ENCODE data around the gene UBL7. TPM values are rescaled to one million over a fixed set of nuclear protein-coding genes. Genes with fewer than 3 reads are reported as not detected.
A peak's percentile ranks its signal among the peaks of the same experiment; 100 is the strongest.

The UBL7 gene
- total and polyA plus RNA-seq, 8 donors, result 16.0 to 30.2 (median 19.1) TPM

DNA sequence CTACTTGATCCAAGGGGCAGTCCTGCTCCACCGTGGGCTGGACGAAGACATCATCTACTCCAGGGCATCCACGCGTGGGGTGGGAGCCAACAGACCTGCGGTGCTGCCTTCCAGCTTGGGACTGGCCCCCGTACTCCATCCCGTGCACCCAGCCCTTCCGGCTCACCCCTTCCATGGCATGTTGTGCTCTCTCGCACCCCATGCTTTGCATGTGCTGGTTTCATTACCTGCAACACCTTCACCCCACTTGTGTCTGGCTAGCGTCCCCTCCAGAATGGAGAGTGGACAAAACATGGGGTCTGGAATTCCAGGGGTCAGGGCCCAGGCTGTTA is 57.4 kb downstream of the UBL7 start:
- intact Hi-C loops (cut with DNase I), result no loop called here

GRCh38 chr15:74402873-74403587 is 57.9 kb downstream of the UBL7 start:
- TF ChIP-seq, protein P1, sequence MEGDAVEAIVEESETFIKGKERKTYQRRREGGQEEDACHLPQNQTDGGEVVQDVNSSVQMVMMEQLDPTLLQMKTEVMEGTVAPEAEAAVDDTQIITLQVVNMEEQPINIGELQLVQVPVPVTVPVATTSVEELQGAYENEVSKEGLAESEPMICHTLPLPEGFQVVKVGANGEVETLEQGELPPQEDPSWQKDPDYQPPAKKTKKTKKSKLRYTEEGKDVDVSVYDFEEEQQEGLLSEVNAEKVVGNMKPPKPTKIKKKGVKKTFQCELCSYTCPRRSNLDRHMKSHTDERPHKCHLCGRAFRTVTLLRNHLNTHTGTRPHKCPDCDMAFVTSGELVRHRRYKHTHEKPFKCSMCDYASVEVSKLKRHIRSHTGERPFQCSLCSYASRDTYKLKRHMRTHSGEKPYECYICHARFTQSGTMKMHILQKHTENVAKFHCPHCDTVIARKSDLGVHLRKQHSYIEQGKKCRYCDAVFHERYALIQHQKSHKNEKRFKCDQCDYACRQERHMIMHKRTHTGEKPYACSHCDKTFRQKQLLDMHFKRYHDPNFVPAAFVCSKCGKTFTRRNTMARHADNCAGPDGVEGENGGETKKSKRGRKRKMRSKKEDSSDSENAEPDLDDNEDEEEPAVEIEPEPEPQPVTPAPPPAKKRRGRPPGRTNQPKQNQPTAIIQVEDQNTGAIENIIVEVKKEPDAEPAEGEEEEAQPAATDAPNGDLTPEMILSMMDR (IDR thresholded peaks at IDR 0.05), result no peak
- H3K4me1 ChIP-seq, result no peaks in the 10 kb centered on the region
- DNase-seq (no peak), ATAC-seq (peak in 2 of 4 donors; percentile 26 to 31), FAIRE-seq (no peak)
- H3K9me3 ChIP-seq, result no peaks in the 10 kb centered on the region
- H3K27me3 ChIP-seq, result no peaks in the 10 kb centered on the region
- H3K36me3 ChIP-seq, result no peaks in the 10 kb centered on the region
- 58 to 62% methylated on average over 13 of the region's 13 CpGs for WGBS, 2 donors
- H3K4me3 ChIP-seq, result no peak overlapping the region
- no peak overlapping the region for H3K27ac ChIP-seq
- intact Hi-C loops (cut with DNase I), result no loop called here

More for the DNA sequence above, 57.4 kb downstream of the UBL7 start:
- no peaks in the 10 kb centered on the region for H3K36me3 ChIP-seq
- TF ChIP-seq, protein P1 (IDR thresholded peaks at IDR 0.05), result no peak
- FAIRE-seq (no peak), ATAC-seq (no peak), DNase-seq (no peak)
- H3K4me3 ChIP-seq, result no peak overlapping the region
- 67 to 79% methylated on average over 10 of the region's 10 CpGs for WGBS, 2 donors
- H3K9me3 ChIP-seq, result no peaks in the 10 kb centered on the region
- H3K4me1 ChIP-seq, result no peaks in the 10 kb centered on the region
- no peak overlapping the region for H3K27ac ChIP-seq
- no peaks in the 10 kb centered on the region for H3K27me3 ChIP-seq

DNA sequence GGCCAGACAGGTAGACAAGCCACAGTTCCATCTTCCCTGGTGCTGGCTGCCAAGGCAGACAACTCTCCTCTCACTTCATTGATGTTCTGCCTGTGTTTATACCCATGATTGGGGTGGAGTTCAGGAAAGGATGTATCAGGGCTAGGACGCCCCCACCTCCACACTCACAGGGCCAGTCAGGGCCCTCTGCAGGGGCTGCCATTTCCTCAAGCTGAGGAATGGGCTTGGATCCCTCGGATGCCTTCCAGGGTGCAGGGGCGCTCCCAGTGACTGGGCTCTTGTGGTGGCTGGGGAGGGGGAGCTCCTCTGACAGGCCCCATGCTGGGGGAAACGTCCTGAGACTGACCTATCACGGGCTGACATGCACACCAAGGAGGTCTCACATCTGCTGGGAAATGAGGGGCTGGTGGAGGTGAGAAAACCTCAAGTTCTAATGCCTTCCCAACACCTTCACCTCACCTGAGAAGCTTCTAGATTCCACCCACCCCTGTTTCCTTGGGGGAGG is 58.6 kb downstream of the UBL7 start:
- no peaks in the 10 kb centered on the region for H3K4me1 ChIP-seq
- FAIRE-seq (no peak), DNase-seq (peak in 1 of 6 donors; percentile 35), ATAC-seq (no peak)
- H3K27me3 ChIP-seq, result no peaks in the 10 kb centered on the region
- H3K9me3 ChIP-seq, result no peaks in the 10 kb centered on the region
- intact Hi-C loops (cut with DNase I), result no loop called here
- 54 to 73% methylated on average over 5 of the region's 5 CpGs for WGBS, 2 donors
- TF ChIP-seq, protein P1 (IDR thresholded peaks at IDR 0.05), result no peak
- no peak overlapping the region for H3K27ac ChIP-seq
- no peaks in the 10 kb centered on the region for H3K36me3 ChIP-seq
- no peak overlapping the region for H3K4me3 ChIP-seq

- TF ChIP-seq, protein P1 (IDR thresholded peaks at IDR 0.05), result no peak
- H3K9me3 ChIP-seq, result no peaks in the 10 kb centered on the region
- intact Hi-C loops (cut with DNase I), result no loop called here
- FAIRE-seq (no peak), DNase-seq (no peak), ATAC-seq (no peak)
- no peak overlapping the region for H3K4me3 ChIP-seq
- no peak overlapping the region for H3K27ac ChIP-seq
- no peaks in the 10 kb centered on the region for H3K4me1 ChIP-seq
- H3K27me3 ChIP-seq, result no peaks in the 10 kb centered on the region
- WGBS, 2 donors, result 40 to 43% methylated on average over 9 to 11 of the region's 11 CpGs
- H3K36me3 ChIP-seq, result no peaks in the 10 kb centered on the region
Observed at GRCh38 chr15:74400915-74401757, 59.8 kb downstream of the UBL7 start.
